Upper lobe of right lung (tissue), 1 donor: ENCODE measurements around the gene MRPL21. TPM values are rescaled to one million over a fixed set of nuclear protein-coding genes. Genes with fewer than 3 reads are reported as not detected.

Experiments
- ATAC-seq: fragments of 200-7000 bp; cut with Tn5 transposase; one replicate; pipeline ENCODE4 v1.9.1; 2020; ENCODE audit warnings: mild to moderate bottlenecking, moderate library complexity
- DNase-seq: peaks from one replicate; pipeline ENCODE4 v3.0.0-alpha.2; 2020
- H3K27ac ChIP-seq: fragments of 200-600 bp; one replicate; pipeline ENCODE4 v1.8.0; 2022
- H3K27me3 ChIP-seq: fragments of 200-600 bp; one replicate; pipeline ENCODE4 v1.8.0; 2022; ENCODE audit warnings: mild to moderate bottlenecking
- H3K36me3 ChIP-seq: fragments of 200-600 bp; one replicate; pipeline ENCODE4 v1.8.0; 2022
- H3K4me1 ChIP-seq: fragments of 200-600 bp; one replicate; pipeline ENCODE4 v1.8.0; 2022
- H3K4me3 ChIP-seq: fragments of 200-600 bp; one replicate; pipeline ENCODE4 v1.8.0; 2022; ENCODE audit warnings: mild to moderate bottlenecking
- H3K9me3 ChIP-seq: fragments of 200-600 bp; one replicate; pipeline ENCODE4 v1.8.0; 2022
- CTCF ChIP-seq: fragments of 200-600 bp; IDR thresholded peaks from one replicate; pipeline ENCODE4 v1.8.0; 2022; ENCODE audit warnings: antibody characterized with exemption
- intact Hi-C: fragments of 100-400 bp; cut with DNase I; formaldehyde crosslinking; loops from one replicate; pipeline ENCODE4 v1.11.0; 2022
- total RNA-seq: library from RNA; stranded (reverse); fragmentation: NEBNext Ultra II Directional; extraction: Animal tissue kit (Norgen Biotek cat#: 25700); gene quantifications from one replicate; pipeline ENCODE4 v1.2.1, GENCODE V29; 2021
- donor health status: DM: no; HTN: yes; CAD: no; lungs with severe emphysema.

Gene MRPL21
- total RNA-seq, 1 donor from 2014 or later: 36.3 TPM

GRCh38 chr11:68912254-68912653, 8.6 kb upstream of the MRPL21 start:
- no peak for TF ChIP-seq CTCF
- no peak for ATAC-seq
- no peak overlapping the region for H3K4me3 ChIP-seq
- no peaks in the 10 kb centered on the region for H3K4me1 ChIP-seq
- no peaks in the 10 kb centered on the region for H3K27me3 ChIP-seq
- H3K27ac ChIP-seq: no peak overlapping the region
- intact Hi-C loops: no loop called here
- peaks cover 93% of the 10 kb centered on the region for H3K36me3 ChIP-seq
- no peak for DNase-seq
- no peaks in the 10 kb centered on the region for H3K9me3 ChIP-seq

- TF ChIP-seq CTCF: no peak
- no peak overlapping the region for H3K4me3 ChIP-seq
- no peak overlapping the region for H3K27ac ChIP-seq
- no peaks in the 10 kb centered on the region for H3K4me1 ChIP-seq
- peaks cover 91% of the 10 kb centered on the region for H3K36me3 ChIP-seq
- H3K27me3 ChIP-seq: no peaks in the 10 kb centered on the region
- no peak for DNase-seq
- intact Hi-C loops: no loop called here
- H3K9me3 ChIP-seq: no peaks in the 10 kb centered on the region
- no peak for ATAC-seq
Measured at GRCh38 chr11:68911731-68912130, 8.1 kb upstream of the MRPL21 start.

- no peaks in the 10 kb centered on the region for H3K9me3 ChIP-seq
- H3K36me3 ChIP-seq: peaks cover 84% of the 10 kb centered on the region
- no peak overlapping the region for H3K4me3 ChIP-seq
- ATAC-seq (no peak), DNase-seq (no peak)
- intact Hi-C loops: no loop called here
- H3K4me1 ChIP-seq: no peaks in the 10 kb centered on the region
- H3K27ac ChIP-seq: no peak overlapping the region
- no peak for TF ChIP-seq CTCF
- H3K27me3 ChIP-seq: no peaks in the 10 kb centered on the region
Measured at GRCh38 chr11:68910965-68911364, 7.3 kb upstream of the MRPL21 start.

- TF ChIP-seq CTCF: no peak
- no peaks in the 10 kb centered on the region for H3K9me3 ChIP-seq
- peaks cover 13% of the 10 kb centered on the region for H3K4me1 ChIP-seq
- H3K27ac ChIP-seq: no peak overlapping the region
- H3K36me3 ChIP-seq: peaks cover 57% of the 10 kb centered on the region
- DNase-seq (no peak), ATAC-seq (no peak)
- no peak overlapping the region for H3K4me3 ChIP-seq
- no peaks in the 10 kb centered on the region for H3K27me3 ChIP-seq
- intact Hi-C loops: no loop called here
Measured at GRCh38 chr11:68908273-68908672, 4.6 kb upstream of the MRPL21 start.

- Histone ChIP-seq H3K4me3 (no peak overlapping the region), H3K9me3 (no peaks in the 10 kb centered on the region), H3K27me3 (no peaks in the 10 kb centered on the region), H3K36me3 (peaks cover 32% of the 10 kb centered on the region), H3K27ac (no peak overlapping the region), H3K4me1 (peaks cover 26% of the 10 kb centered on the region)
- DNase-seq (no peak), ATAC-seq (no peak)
- no peak for TF ChIP-seq CTCF
- intact Hi-C loops: no loop called here
Measured at GRCh38 chr11:68905421-68906360, 2.1 kb upstream of the MRPL21 start.
